Parathyroid adenoma (tissue), 2 donors: ENCODE results near the gene MAZ.

Experiments used
- H2AFZ ChIP-seq: fragments of 300-600 bp; sonication (generic); one replicate; pipeline ENCODE4 v1.7.0; 2017; ENCODE audit warnings: antibody characterized with exemption, mild to moderate bottlenecking
- H3K27ac ChIP-seq: fragments of 300-600 bp; sonication (generic); one replicate; pipeline ENCODE4 v1.7.0; 2017
- H3K27me3 ChIP-seq: fragments of 300-600 bp; sonication (generic); one replicate; pipeline ENCODE4 v1.7.0; 2017; ENCODE audit warnings: low read length; ENCODE audit not compliant: control insufficient read depth, insufficient read depth
- H3K36me3 ChIP-seq: fragments of 300-600 bp; sonication (generic); one replicate; pipeline ENCODE4 v1.7.0; 2017; ENCODE audit warnings: low read length; ENCODE audit not compliant: control insufficient read depth, insufficient read depth
- H3K4me1 ChIP-seq: fragments of 300-600 bp; sonication (generic); one replicate; pipeline ENCODE4 v1.7.0; 2017; ENCODE audit warnings: control low read depth
- H3K4me2 ChIP-seq: fragments of 300-600 bp; sonication (generic); one replicate; pipeline ENCODE4 v1.7.0; 2017; ENCODE audit warnings: low read length
- H3K4me3 ChIP-seq: fragments of 300-600 bp; sonication (generic); one replicate; pipeline ENCODE4 v1.7.0; 2017; ENCODE audit warnings: low read depth, low read length
- H3K79me2 ChIP-seq: fragments of 300-600 bp; sonication (generic); one replicate; pipeline ENCODE4 v1.7.0; 2017; ENCODE audit warnings: control low read depth
- H3K9ac ChIP-seq: fragments of 300-600 bp; sonication (generic); one replicate; pipeline ENCODE4 v1.7.0; 2017; ENCODE audit warnings: mild to moderate bottlenecking
- H3K9me3 ChIP-seq: fragments of 300-600 bp; sonication (generic); one replicate; pipeline ENCODE4 v1.7.0; 2017; ENCODE audit warnings: low read length; ENCODE audit not compliant: control insufficient read depth
- CTCF ChIP-seq: fragments of 300-600 bp; sonication (generic); IDR thresholded peaks from one replicate; pipeline ENCODE4 v1.7.0; 2017; ENCODE audit warnings: antibody characterized with exemption, mild to moderate bottlenecking
- donor health status: primary hyperparathyroidism.

The MAZ gene

GRCh38 chr16:29794231-29794710, 12.1 kb upstream of the MAZ start:
- Histone ChIP-seq H3K79me2 (peaks cover 44% of the 10 kb centered on the region), H3K36me3 (no peaks in the 10 kb centered on the region), H2AFZ (no peak overlapping the region), H3K27ac (no peak overlapping the region), H3K27me3 (no peaks in the 10 kb centered on the region), H3K9ac (no peak overlapping the region), H3K9me3 (no peaks in the 10 kb centered on the region), H3K4me3 (no peak overlapping the region), H3K4me2 (no peak overlapping the region), H3K4me1 (peaks cover 19% of the 10 kb centered on the region)
- TF ChIP-seq CTCF = no peak

GRCh38 chr16:29802416-29802935, 3.9 kb upstream of the MAZ start:
- no peak for TF ChIP-seq CTCF
- H3K36me3 ChIP-seq = no peaks in the 10 kb centered on the region
- no peak overlapping the region for H3K27ac ChIP-seq
- peaks cover 10% of the 10 kb centered on the region for H3K4me1 ChIP-seq
- no peak overlapping the region for H3K4me3 ChIP-seq
- H3K27me3 ChIP-seq = no peaks in the 10 kb centered on the region
- H3K9me3 ChIP-seq = no peaks in the 10 kb centered on the region
- no peak overlapping the region for H3K9ac ChIP-seq
- no peaks in the 10 kb centered on the region for H3K79me2 ChIP-seq
- H3K4me2 ChIP-seq = no peak overlapping the region
- no peak overlapping the region for H2AFZ ChIP-seq

GRCh38 chr16:29804020-29804419, 2.3 kb upstream of the MAZ start:
- Histone ChIP-seq H3K4me2 (peak overlapping the region; percentile 96), H3K79me2 (no peaks in the 10 kb centered on the region), H2AFZ (no peak overlapping the region), H3K4me3 (peak overlapping the region; percentile 97), H3K27ac (peak overlapping the region; percentile 84), H3K9me3 (no peaks in the 10 kb centered on the region), H3K9ac (no peak overlapping the region), H3K4me1 (peaks cover 16% of the 10 kb centered on the region), H3K27me3 (no peaks in the 10 kb centered on the region), H3K36me3 (no peaks in the 10 kb centered on the region)
- TF ChIP-seq CTCF = no peak

GRCh38 chr16:29804455-29805231, 1.7 kb upstream of the MAZ start:
- H3K79me2 ChIP-seq = no peaks in the 10 kb centered on the region
- peak overlapping the region; percentile 96 for H3K4me2 ChIP-seq
- H3K9ac ChIP-seq = peak overlapping the region; percentile 10
- H3K27me3 ChIP-seq = no peaks in the 10 kb centered on the region
- peak overlapping the region; percentile 78 for H2AFZ ChIP-seq
- H3K27ac ChIP-seq = peak overlapping the region; percentile 84
- H3K9me3 ChIP-seq = no peaks in the 10 kb centered on the region
- no peaks in the 10 kb centered on the region for H3K36me3 ChIP-seq
- H3K4me3 ChIP-seq = peak overlapping the region; percentile 97
- peaks cover 16% of the 10 kb centered on the region for H3K4me1 ChIP-seq
- TF ChIP-seq CTCF = no peak
